HFF-Myc (cell line): Measurements from ENCODE around the gene UBXN10.

Source experiments
- DNase-seq: peaks from one replicate; pipeline ENCODE4 v3.0.0-alpha.2; 2011; ENCODE audit warnings: low read depth; ENCODE audit errors: extremely low read depth
- H3K4me3 ChIP-seq: replicated peaks from 2 replicates; pipeline ENCODE4 v1.5.1; 2011; ENCODE audit warnings: low read depth, mild to moderate bottlenecking, control low read depth, low read length
- TF ChIP-seq, protein P1 (sequence below): IDR thresholded peaks from 2 replicates; pipeline ENCODE4 v1.5.1; 2012; ENCODE audit warnings: mild to moderate bottlenecking, low read depth, low read length, control low read depth; ENCODE audit errors: missing control alignments

The UBXN10 gene

DNA sequence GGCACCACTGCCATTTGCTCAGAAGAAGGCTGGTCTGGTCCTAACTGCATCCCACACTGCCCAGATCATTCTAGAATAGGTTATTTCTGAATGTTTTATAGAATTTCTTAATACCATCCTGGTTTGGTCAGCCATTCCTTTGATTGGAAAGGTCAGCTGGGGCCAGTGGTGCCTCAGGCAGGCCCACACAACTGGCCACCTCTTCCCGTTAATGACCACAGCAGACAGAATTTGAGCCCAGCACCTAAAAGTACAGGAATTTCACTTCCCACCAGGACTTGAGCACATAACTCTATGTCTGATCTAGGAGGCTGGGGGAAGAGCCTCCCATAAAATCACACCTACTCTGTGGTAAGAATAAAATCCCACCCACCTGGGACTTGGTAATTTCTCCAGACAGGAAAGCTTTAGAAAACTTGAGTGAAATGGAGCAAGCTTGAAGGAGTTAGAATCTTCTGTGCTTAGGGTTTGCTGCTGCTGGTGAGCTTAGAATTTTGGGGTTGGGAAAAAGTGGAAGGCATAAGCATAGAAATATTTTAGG is 7.0 kb downstream of the UBXN10 start:
- TF ChIP-seq, protein P1, sequence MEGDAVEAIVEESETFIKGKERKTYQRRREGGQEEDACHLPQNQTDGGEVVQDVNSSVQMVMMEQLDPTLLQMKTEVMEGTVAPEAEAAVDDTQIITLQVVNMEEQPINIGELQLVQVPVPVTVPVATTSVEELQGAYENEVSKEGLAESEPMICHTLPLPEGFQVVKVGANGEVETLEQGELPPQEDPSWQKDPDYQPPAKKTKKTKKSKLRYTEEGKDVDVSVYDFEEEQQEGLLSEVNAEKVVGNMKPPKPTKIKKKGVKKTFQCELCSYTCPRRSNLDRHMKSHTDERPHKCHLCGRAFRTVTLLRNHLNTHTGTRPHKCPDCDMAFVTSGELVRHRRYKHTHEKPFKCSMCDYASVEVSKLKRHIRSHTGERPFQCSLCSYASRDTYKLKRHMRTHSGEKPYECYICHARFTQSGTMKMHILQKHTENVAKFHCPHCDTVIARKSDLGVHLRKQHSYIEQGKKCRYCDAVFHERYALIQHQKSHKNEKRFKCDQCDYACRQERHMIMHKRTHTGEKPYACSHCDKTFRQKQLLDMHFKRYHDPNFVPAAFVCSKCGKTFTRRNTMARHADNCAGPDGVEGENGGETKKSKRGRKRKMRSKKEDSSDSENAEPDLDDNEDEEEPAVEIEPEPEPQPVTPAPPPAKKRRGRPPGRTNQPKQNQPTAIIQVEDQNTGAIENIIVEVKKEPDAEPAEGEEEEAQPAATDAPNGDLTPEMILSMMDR: no peak
- no peak for DNase-seq

DNA sequence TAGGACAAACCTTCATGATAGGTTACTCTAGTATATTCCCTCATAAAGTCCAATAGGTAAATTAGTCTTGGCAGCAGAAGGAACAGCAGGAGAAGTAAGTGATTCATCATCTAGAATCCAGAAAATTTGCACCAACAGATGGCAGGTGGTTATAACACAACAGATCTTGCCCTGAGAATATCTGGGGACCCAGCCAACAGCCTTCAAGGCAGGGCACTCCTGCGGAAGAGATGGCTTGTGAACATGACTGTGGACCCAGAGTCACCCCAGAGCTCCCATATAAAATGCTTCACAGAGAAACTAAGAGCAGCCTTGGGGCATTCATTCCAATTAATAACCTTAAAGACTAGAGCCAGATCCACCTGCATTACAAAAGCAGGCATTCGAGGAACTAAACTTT is 8.3 kb downstream of the UBXN10 start:
- no peak overlapping the region for H3K4me3 ChIP-seq
- TF ChIP-seq, protein P1: no peak
- DNase-seq: no peak

More for the DNA sequence above, 7.0 kb downstream of the UBXN10 start:
- no peak overlapping the region for H3K4me3 ChIP-seq

DNA sequence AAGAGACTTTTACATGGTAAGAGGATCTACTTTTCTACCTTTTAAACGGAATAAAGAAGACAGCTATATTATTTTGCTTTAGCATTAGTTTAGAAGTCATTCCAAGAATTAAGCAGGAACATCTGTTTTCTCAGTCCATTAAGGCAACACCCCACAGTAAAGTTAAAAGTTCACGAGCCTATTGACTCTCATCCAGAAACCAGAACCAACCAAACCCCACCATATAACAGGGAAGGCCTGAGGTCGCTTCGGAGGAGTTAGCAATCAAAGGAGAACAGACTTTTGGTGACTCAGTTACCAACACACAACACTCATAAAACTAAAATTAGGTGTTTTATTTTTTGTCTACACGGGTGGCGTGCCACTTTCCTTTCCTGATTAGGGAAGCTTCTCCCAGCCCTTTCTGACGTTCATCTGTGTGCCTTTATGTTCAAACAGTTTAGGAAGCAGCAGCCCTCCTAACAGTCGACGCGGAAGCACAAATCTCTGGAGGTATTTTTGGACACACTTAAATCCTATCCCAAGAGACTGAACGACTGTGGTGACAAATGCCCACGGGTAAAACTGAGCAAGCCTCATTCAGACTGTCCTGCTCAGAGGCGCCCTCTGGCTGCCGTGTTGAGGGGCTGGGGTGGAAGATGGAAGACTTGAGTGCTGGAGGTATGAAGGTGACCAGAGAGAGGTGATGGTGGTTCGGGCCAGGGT is 9.0 kb downstream of the UBXN10 start:
- TF ChIP-seq, protein P1: peak; percentile 94
- no peak overlapping the region for H3K4me3 ChIP-seq
- DNase-seq: no peak

DNA sequence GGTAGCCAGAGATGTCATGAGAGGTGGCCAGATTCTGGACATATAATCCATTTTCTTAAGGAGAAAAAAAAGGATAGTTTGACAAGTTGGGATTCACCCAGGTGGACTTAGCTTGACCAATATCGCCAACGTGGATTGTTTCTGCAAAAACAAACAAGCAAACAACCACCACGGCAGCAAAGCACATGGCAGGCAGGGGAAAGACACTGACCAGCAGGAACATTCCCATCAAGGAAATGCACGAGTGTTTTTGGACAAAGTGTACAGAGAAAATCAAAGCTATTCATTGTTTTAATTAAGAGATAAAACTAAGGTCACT is 9.5 kb downstream of the UBXN10 start:
- no peak for DNase-seq
- TF ChIP-seq, protein P1: no peak
- no peak overlapping the region for H3K4me3 ChIP-seq

DNA sequence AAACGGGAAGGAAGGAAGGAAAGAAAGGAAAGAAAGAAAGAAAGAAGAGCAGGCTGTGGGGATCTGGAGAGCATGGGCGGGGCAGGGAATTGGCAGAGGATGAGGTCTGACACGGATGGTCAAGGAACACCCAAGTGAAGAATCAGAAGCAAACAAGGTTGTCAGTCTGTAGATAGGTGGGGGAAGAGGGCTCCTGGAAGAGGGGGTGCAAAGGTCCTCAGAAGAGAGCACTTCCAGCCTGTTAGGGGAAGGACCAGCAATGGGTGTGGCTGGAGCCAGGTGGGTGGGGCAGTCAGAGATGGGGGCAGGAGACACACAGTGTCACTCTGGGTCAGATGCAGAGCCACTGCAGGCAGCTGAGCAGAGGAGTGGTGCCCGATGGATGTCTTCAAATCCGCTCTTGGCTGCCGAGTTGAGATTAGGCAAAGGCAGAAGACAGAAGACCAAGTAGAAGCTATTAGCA is 11.5 kb downstream of the UBXN10 start:
- H3K4me3 ChIP-seq: no peak overlapping the region
- DNase-seq: no peak
- TF ChIP-seq, protein P1: no peak

DNA sequence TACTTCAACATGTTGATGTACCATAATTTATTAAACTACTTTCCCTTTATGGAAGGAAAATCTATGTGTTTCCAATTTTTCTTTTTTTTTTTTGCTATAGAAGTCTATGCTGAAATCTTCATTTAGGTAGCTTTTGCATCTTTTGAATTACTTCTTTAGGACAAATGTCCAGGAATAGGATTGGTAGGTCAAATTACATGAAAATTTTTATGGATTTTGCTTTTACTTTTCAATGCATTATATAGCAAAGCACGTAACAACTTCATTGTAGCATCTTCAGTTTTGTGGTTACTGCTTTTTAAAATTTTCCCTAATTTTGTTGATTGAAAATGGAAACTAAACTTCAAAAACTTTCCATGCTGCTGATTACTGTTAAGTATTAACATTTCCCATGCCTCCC is 12.4 kb downstream of the UBXN10 start:
- TF ChIP-seq, protein P1: no peak
- no peak for DNase-seq
- no peak overlapping the region for H3K4me3 ChIP-seq
